HG03064 (cell line): Measurements from ENCODE around the gene ITGA2B.
"Not testable (repeated sequence)": the region's sequence is repeated elsewhere in the genome, so short reads cannot be mapped to it uniquely, and the experiment has no call there.

ENCODE experiments used
- ATAC-seq: cut with Tn5 transposase; IDR thresholded peaks from one replicate; pipeline ENCODE4 v1.9.1; 2021; ENCODE audit warnings: low read depth; ENCODE audit not compliant: unreplicated experiment

The ITGA2B gene

DNA sequence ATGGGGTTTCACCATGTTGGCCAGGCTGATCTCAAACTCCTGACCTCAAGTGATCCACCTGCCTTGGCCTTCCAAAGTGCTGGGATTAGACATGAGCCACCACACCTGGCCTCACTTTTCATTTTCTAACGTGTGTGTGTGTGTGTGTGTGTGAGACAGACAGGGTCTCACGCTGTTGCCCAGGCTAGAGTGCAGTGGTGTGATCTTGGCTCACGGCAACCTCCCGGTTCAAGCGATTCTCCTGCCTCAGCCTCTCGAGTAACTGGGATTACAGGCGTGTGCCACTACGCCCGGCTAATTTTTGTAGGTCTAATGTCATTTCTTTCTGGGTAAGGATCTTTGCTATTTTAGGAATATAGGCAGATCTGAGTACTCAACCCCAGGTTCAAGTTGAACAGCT is 4.7 kb upstream of the ITGA2B start:
- not testable (repeated sequence) for ATAC-seq

GRCh38 chr17:44390250-44390870 is 911 bp upstream of the ITGA2B start:
- no peak for ATAC-seq

- no peak for ATAC-seq
Observed at GRCh38 chr17:44389723-44390202, 314 bp upstream of the ITGA2B start.

DNA sequence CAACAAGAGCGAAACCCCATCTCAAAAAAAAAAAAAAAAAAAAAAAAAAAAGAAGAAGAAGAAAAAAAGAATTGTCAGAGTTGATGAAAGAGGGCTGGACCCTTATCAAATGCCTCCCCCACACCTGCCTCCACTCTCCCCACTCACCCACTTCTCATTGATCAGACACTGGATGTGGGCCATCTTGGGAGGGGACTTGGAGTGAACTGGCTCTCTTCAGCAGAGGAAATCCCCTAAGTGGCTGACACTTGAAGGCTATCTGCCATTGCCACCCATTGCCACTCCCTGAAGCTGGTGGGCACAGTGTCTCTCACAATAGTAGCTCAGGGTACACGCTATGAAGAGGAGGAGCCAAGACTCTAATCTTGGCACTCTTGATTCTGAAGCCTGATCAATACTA is 1.6 kb downstream of the ITGA2B start:
- ATAC-seq = no peak

GRCh38 chr17:44386182-44386525 is 3.3 kb downstream of the ITGA2B start:
- ATAC-seq = no peak

DNA sequence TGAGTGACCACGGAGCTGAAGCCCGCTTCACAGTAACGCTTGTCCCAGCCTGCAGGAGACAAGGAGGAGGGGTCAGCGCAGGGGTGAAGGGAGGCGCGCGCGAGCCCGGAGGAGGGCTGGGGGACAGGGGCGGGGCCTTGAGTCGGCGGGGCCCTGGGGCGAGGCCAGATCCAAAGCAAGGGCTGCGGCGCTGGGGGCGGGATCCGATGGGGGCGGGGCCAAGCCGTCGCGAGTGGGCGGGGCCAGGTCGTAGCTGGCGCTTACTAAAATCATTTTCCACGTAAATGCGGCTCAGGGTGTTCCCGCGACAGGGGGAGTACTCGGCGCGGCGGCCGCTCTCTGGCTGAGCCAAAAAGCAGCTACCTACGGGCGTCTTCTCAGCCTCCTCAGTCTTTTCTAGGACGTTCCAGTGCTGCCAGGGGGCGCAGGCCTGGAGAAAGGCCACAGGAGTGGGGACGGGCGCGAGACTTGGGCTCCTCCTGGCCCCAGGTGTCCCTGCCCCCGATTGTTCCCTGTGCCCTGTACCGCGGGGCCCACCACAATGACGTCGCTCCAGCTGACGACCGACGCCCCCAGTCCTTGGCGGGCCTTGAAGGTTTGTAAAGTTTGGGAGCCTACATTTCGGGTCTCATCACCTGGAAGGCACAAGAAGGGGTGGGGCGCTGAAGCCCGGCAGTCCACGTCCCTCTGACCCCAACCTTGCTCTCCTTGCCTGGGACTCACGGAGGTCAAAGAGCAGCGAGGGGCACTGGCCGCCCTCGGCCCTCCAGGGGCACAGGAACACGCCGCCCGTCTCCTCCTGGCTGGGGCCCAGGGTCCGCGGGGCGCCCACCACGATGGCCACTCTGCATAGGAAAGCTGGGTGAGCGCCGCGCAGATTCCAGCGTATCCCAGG is 3.9 kb downstream of the ITGA2B start:
- ATAC-seq = no peak

GRCh38 chr17:44384823-44385286 is 4.6 kb downstream of the ITGA2B start:
- ATAC-seq = no peak

DNA sequence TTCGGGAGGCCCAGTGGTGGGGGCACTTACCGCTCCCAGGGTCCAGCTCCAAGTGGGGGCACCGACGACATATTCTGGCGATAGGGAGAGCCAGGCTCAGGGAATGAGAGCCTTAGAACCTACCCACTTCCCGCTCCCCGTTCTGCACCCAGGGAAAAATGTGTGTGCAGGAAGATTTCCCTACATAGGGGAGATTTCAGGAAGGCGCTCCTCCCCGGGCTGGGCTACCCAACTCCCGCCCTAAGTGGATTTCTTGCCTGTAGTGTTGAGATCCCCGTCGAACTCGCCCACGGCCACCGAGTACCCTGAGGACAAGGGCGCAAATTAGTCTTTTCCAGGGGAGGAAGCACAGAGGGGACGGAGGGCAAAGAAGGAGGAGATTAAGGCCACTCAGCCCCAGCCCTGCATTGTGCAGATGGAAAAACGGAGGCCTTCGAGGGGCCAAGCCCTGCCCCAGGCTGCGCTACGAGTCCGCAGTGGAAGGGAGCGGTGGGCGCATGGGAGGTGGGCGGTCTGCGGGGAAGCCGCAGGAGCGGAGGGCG is 5.1 kb downstream of the ITGA2B start:
- ATAC-seq = no peak

DNA sequence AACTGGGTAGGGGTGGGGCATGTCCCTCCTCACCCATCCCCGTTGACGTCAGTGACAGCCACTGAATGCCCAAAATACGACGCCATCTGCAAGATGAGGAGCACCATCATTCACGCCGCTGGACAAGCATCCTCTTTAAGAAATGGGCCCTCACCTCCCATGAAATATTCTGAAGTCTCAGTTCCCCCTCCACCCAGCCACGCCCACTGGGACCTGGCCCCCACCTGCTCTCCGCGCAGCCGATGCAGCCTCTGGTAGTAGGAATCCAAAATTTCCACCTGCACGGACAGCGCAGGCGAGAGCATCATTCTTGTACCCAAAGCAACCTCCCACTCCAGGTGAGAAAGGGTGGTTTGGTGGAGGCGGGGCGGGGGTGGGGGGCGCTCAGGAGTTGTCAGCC is 5.6 kb downstream of the ITGA2B start:
- no peak for ATAC-seq

- no peak for ATAC-seq
Observed at GRCh38 chr17:44383363-44383762, 6.1 kb downstream of the ITGA2B start.

DNA sequence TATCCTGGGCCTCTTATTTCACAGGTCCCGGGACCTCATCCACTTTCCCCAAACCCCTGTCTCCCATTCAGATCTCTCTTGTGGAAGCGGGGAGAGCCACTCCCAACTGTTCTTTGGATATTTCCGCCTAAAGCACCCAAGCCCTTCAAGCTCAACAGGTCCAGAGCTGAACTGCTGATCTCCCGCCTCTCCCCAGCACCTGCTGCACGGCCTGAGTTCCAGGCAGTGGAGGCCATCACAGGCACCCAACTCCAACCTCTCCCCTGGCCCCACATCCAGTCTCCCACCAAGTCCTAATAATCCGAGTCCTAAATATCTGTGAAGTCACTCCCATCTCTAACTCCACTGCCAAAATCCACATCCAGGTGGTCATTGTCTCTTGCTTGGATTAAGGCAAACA is 6.5 kb downstream of the ITGA2B start:
- no peak for ATAC-seq

DNA sequence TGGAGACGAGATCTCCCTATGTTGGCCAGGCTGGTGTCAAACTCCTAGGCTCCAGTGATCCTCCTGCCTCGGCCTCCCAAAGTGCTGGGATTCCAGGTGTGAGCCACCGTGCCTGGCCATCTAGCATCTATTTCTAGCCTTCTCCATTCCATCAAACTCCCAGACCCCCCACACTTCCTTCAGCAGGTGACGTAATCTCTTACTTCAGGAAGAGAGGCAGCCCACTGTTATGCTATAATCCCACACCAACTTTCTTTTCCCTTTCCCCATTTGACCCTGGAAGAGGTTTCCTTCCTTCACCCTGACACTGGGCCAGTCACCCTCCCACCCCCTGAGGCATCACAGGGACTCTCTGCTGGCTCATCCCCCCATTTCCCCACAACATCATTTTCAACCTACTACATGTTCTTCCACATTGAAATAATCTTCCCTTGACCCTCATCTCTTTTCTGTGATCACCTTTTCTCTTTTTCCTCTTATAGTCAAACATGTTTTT is 7.6 kb downstream of the ITGA2B start:
- ATAC-seq = no peak

DNA sequence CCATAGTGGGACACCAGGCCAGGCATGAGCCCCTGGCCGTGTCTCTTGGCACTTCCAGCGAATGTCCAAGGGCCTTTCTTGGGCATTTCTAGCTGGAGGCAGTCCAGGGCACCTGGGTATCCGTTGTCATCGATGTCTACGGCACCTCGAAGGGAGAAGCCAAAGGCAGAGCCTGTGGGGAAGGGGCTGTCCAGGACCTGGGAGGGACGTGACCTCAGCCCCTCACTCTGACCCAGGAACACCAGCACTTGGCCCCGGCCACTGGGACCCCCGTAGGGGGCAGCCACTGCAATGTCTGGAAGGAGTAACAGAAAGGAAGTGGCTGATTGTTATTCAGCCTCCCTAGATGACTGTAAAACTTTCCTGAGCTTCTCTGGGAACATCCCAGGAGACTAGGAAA is 8.7 kb downstream of the ITGA2B start:
- ATAC-seq = no peak

DNA sequence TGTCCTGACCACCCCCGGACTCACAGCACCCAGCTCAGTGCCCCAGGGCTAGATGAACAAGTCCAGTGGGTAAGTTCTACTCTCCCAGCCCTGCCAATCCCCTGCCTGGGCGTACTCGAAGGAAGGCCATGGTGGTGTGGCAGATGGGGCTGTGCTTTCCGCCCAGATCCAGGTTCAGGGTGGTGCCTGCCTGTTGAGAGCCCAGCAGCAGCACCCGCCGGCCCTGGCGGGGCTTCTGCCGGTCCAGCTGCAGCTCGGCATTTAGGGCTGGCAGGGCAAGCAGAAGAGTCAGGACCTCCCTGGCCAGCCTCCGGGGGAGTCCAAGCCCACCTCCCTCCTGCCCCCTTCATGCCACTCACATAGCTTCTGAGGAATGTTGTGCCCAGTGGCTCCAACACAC is 9.6 kb downstream of the ITGA2B start:
- ATAC-seq = no peak

DNA sequence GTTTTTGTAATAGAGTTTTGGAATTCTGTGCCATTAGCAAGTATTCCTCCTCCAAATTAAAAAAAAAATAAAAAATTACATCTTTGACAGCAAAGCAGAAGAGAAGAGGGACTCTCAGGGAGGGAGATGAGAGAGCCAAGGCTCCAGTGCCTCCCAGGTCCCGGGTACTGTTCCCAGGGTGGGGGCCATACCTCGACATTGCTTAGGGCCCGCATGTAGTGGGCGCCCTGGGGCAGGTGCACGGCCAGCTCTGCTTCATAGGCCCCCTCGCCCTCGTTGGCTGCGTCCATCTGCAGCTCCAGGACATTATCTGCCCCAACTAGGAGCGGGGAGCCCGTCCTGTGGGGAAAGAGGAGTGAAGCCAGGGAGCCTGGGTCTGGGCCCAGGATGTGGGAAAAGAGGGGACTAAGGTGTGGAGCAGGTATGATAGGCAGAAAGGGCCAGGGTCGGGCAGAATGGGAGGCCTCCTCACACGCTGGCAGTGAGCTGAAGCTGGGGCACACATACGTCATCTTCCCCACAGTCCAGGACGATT is 11.2 kb downstream of the ITGA2B start:
- no peak for ATAC-seq

GRCh38 chr17:44376779-44377178 is 12.7 kb downstream of the ITGA2B start:
- ATAC-seq = no peak

- ATAC-seq = no peak
Observed at GRCh38 chr17:44376124-44376523, 13.3 kb downstream of the ITGA2B start.

DNA sequence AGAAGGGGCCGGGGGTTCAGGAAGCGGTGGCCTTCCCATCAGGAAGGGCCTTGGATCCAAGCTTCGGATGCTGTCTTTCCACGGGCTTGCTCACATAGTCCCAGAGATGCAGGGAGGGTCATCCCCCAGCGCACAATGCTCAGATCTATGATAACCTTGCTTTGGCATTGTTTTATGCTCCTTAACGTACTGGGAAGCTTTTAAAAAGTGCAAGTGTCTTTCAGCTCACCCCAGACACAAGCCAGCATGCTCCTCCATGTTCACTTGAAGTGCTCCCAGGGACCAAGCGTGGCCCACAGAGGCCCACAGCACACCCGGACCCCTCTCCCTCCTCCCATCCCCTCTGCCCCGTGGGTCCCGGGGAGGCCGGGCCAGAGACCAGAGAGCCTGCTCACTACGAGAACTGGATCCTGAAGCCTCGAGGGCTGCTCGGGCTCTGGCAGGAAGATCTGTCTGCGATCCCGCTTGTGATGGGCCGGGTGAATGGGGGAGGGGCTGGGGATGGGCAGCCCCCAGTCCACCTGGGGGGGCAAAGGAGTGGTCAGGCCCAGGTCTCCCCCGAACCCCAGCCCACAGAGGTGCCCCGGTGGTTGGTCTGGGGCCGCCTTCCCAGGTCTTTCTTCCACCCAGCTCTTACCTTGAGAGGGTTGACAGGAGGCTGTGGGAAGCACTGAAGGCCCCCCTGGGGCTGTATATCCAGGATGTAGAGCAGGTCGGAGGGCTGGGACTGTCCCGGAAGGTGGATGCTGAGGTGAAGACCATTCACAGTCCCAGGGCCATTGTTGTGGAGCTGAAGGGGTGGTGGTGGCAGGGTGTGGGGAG is 14.0 kb downstream of the ITGA2B start:
- ATAC-seq = no peak

GRCh38 chr17:44374306-44375195 is 14.9 kb downstream of the ITGA2B start:
- no peak for ATAC-seq
